HL-60 (cell line): ENCODE results near the gene SKI.
A peak's percentile ranks its signal among the peaks of the same experiment; 100 is the strongest.

Experiments
- DNase-seq, 2 experiments: peaks; one replicate each; pipeline ENCODE4 v3.0.0-alpha.2; 2010 to 2020; ENCODE audit warnings: low read depth in 1 of 2, low spot score in 1 of 2
- H3K27ac ChIP-seq: fragments of 250-450 bp; sonication (Bioruptor Pico); replicated peaks from 2 replicates; pipeline ENCODE4 v1.5.1; 2020; ENCODE audit warnings: mild to moderate bottlenecking, moderate library complexity
- H3K27me3 ChIP-seq: fragments of 250-450 bp; sonication (Bioruptor Pico); 2 replicates; pipeline ENCODE4 v1.5.1; 2021; ENCODE audit warnings: mild to moderate bottlenecking, moderate library complexity; ENCODE audit not compliant: insufficient read depth, poor library complexity, severe bottlenecking
- H3K4me3 ChIP-seq: replicated peaks from 2 replicates; pipeline ENCODE4 v1.5.1; 2011; ENCODE audit warnings: mild to moderate bottlenecking, control low read depth, low read length; ENCODE audit not compliant: insufficient read depth
- CTCF ChIP-seq: IDR thresholded peaks from one replicate; pipeline ENCODE4 v1.5.1; 2011; ENCODE audit warnings: low read length, control low read depth, inconsistent platforms; ENCODE audit not compliant: insufficient read depth
- GABPA ChIP-seq: IDR thresholded peaks from 2 replicates; pipeline ENCODE4 v1.6.1; 2012; ENCODE audit warnings: low read depth
- POLR2AphosphoS5 ChIP-seq: IDR thresholded peaks from 2 replicates; pipeline ENCODE4 v1.6.1; 2012; ENCODE audit warnings: low read depth
- REST ChIP-seq: IDR thresholded peaks from 2 replicates; pipeline ENCODE4 v1.6.1; 2012; ENCODE audit warnings: low read depth; ENCODE audit not compliant: insufficient replicate concordance
- SPI1 ChIP-seq: IDR thresholded peaks from 2 replicates; pipeline ENCODE4 v1.6.1; 2012; ENCODE audit warnings: low read depth, mild to moderate bottlenecking, borderline replicate concordance

The SKI gene

GRCh38 chr1:2288816-2289536, 60.9 kb downstream of the SKI start:
- Histone ChIP-seq H3K27me3 (no peaks in the 10 kb centered on the region), H3K27ac (no peak overlapping the region), H3K4me3 (no peak overlapping the region)
- TF ChIP-seq REST (no peak), SPI1 (no peak), CTCF (no peak), GABPA (no peak), POLR2AphosphoS5 (no peak)
- DNase-seq: no peak

- Histone ChIP-seq H3K4me3 (no peak overlapping the region), H3K27me3 (no peaks in the 10 kb centered on the region), H3K27ac (no peak overlapping the region; the same call in 1 of the 2 replicates)
- TF ChIP-seq POLR2AphosphoS5 (no peak), SPI1 (no peak), GABPA (no peak), REST (no peak), CTCF (no peak)
- DNase-seq: no peak
Measured at GRCh38 chr1:2289607-2290006, 61.5 kb downstream of the SKI start.

- DNase-seq: no peak
- Histone ChIP-seq H3K27ac (peak overlapping the region; percentile 34), H3K4me3 (no peak overlapping the region), H3K27me3 (no peaks in the 10 kb centered on the region)
- TF ChIP-seq REST: no peak
- no peak for TF ChIP-seq POLR2AphosphoS5
Measured at GRCh38 chr1:2290171-2290578, 62.1 kb downstream of the SKI start.
